Smooth muscle cell (in vitro differentiated cells): Measurements from ENCODE around the gene LPAR5. TPM values are rescaled to one million over a fixed set of nuclear protein-coding genes. Genes with fewer than 3 reads are reported as not detected.

Experiments
- DNase-seq: peaks from one replicate; lab custom pipeline; 2025; ENCODE audit not compliant: unreplicated experiment; lab: John Stamatoyannopoulos, UW
- H2AFZ ChIP-seq: fragments of 200-600 bp; sonication (generic); 2 replicates; pipeline ENCODE4 v1.6.0; 2016; ENCODE audit warnings: antibody characterized with exemption, low read depth, mild to moderate bottlenecking
- H3F3A ChIP-seq: fragments of 200-600 bp; sonication (generic); 2 replicates; pipeline ENCODE4 v1.6.0; 2017; ENCODE audit warnings: antibody characterized with exemption, low read depth
- H3K27ac ChIP-seq: fragments of 200-600 bp; sonication (generic); 2 replicates; pipeline ENCODE4 v1.5.1; 2016; ENCODE audit warnings: low read depth, mild to moderate bottlenecking
- H3K27me3 ChIP-seq: fragments of 200-600 bp; sonication (generic); 2 replicates; pipeline ENCODE4 v1.6.1; 2016; ENCODE audit warnings: low read depth, mild to moderate bottlenecking
- H3K36me3 ChIP-seq: fragments of 200-600 bp; sonication (generic); 2 replicates; pipeline ENCODE4 v1.5.1; 2016; ENCODE audit warnings: low read depth
- H3K4me1 ChIP-seq: fragments of 200-600 bp; sonication (generic); 2 replicates; pipeline ENCODE4 v1.5.1; 2016; ENCODE audit warnings: low read depth
- H3K4me2 ChIP-seq: fragments of 200-600 bp; sonication (generic); 2 replicates; pipeline ENCODE4 v1.6.0; 2016; ENCODE audit warnings: mild to moderate bottlenecking
- H3K4me3 ChIP-seq: fragments of 200-600 bp; sonication (generic); 2 replicates; pipeline ENCODE4 v1.5.1; 2016; ENCODE audit warnings: mild to moderate bottlenecking
- H3K79me2 ChIP-seq: fragments of 200-600 bp; sonication (generic); 2 replicates; pipeline ENCODE4 v1.6.0; 2016; ENCODE audit warnings: low read depth, mild to moderate bottlenecking
- H3K9ac ChIP-seq: fragments of 200-600 bp; sonication (generic); 2 replicates; pipeline ENCODE4 v1.6.0; 2016; ENCODE audit warnings: low read depth
- H3K9me3 ChIP-seq: fragments of 200-600 bp; sonication (generic); replicated peaks from 2 replicates; pipeline ENCODE4 v1.5.1; 2016; ENCODE audit warnings: low read depth
- H4K20me1 ChIP-seq: fragments of 200-600 bp; sonication (generic); 2 replicates; pipeline ENCODE4 v1.6.0; 2016; ENCODE audit warnings: low read depth
- WGBS: methylation state at CpG from one replicate; pipeline ENCODE4 v1.1.7; 2016; ENCODE audit warnings: low lambda C conversion rate; 5-methylcytosine and 5-hydroxymethylcytosine counted together
- polyA plus RNA-seq: library from polyadenylated mRNA; unstranded; fragments of >200 nt; fragmentation: Nextera tagmentation; extraction: Ambion mirVana; gene quantifications from 2 replicates; pipeline ENCODE4 v1.2.1, GENCODE V29; 2016
- total RNA-seq: library from RNA; depleted of rRNA; stranded (reverse); fragments of >200 nt; gene quantifications from 2 replicates; pipeline ENCODE4 v1.2.3, GENCODE V29; 2014
- TF ChIP-seq, protein P1 (sequence below): fragments of 200-600 bp; sonication (generic); IDR thresholded peaks from 2 replicates; pipeline ENCODE4 v1.5.1; 2017; ENCODE audit warnings: borderline replicate concordance, mild to moderate bottlenecking, antibody characterized with exemption; ENCODE audit not compliant: insufficient read depth, poor library complexity, severe bottlenecking

Gene LPAR5
- total and polyA plus RNA-seq, 2 experiments from 2014 or later = 1.8 to 2.0 TPM

DNA sequence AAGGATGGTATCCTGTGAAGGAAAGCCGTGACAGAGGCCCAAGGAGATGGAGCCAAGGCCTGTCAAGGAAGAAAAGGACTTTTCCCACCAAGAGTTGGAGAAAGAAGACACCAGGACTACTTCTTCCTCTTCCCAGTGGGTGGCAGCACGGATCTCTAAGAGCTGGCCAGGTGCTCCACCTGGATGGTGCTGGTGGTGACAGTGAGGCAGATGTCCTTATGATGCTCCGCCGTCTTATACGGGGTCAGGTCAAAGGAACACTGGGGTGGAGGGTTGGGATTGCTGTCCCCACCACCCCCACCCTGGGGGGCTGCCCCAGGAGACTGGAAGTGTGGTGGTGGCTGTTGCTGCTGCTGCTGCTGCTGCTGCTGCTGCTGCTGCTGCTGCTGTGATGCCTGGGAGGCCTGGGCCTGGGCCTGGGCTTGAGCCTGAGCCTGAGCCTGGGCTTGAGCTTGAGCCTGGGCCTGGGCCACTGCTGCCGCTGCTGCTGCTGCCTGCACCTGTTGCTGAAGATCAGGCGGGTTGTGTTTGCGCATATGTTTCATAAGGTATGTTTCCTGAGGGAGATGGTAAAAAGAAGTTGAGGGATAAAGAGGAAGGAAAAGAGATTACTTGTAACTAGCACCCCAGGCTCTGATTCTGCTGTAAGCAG lies 31.9 kb upstream of the LPAR5 start:
- TF ChIP-seq, protein P1, sequence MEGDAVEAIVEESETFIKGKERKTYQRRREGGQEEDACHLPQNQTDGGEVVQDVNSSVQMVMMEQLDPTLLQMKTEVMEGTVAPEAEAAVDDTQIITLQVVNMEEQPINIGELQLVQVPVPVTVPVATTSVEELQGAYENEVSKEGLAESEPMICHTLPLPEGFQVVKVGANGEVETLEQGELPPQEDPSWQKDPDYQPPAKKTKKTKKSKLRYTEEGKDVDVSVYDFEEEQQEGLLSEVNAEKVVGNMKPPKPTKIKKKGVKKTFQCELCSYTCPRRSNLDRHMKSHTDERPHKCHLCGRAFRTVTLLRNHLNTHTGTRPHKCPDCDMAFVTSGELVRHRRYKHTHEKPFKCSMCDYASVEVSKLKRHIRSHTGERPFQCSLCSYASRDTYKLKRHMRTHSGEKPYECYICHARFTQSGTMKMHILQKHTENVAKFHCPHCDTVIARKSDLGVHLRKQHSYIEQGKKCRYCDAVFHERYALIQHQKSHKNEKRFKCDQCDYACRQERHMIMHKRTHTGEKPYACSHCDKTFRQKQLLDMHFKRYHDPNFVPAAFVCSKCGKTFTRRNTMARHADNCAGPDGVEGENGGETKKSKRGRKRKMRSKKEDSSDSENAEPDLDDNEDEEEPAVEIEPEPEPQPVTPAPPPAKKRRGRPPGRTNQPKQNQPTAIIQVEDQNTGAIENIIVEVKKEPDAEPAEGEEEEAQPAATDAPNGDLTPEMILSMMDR = no peak
- WGBS = 93% methylated on average over 8 of the region's 8 CpGs
- peaks cover 3% of the 10 kb centered on the region for H3K4me1 ChIP-seq

GRCh38 chr12:6666211-6666610 lies 30.5 kb upstream of the LPAR5 start:
- Histone ChIP-seq H4K20me1 (no peaks in the 10 kb centered on the region), H3K9me3 (no peaks in the 10 kb centered on the region), H3K36me3 (peaks cover 14% of the 10 kb centered on the region), H3K79me2 (peaks cover 14% of the 10 kb centered on the region), H3K4me3 (no peak overlapping the region), H3K9ac (no peak overlapping the region), H3K27me3 (no peaks in the 10 kb centered on the region), H3K27ac (no peak overlapping the region), H3F3A (peaks cover 29% of the 10 kb centered on the region), H3K4me1 (peaks cover 11% of the 10 kb centered on the region), H3K4me2 (no peak overlapping the region), H2AFZ (no peak overlapping the region)
- no peak for DNase-seq
- TF ChIP-seq, protein P1 = no peak
- 98% methylated on average over 2 of the region's 2 CpGs for WGBS

More for the DNA sequence above, 31.9 kb upstream of the LPAR5 start:
- Histone ChIP-seq H2AFZ (no peak overlapping the region), H3K27ac (no peak overlapping the region), H3K79me2 (no peaks in the 10 kb centered on the region), H3K36me3 (peaks cover 18% of the 10 kb centered on the region), H3K9me3 (no peaks in the 10 kb centered on the region), H4K20me1 (no peaks in the 10 kb centered on the region), H3K9ac (no peak overlapping the region), H3K4me2 (no peak overlapping the region), H3K27me3 (no peaks in the 10 kb centered on the region), H3F3A (peaks cover 29% of the 10 kb centered on the region), H3K4me3 (no peak overlapping the region)
- no peak for DNase-seq

DNA sequence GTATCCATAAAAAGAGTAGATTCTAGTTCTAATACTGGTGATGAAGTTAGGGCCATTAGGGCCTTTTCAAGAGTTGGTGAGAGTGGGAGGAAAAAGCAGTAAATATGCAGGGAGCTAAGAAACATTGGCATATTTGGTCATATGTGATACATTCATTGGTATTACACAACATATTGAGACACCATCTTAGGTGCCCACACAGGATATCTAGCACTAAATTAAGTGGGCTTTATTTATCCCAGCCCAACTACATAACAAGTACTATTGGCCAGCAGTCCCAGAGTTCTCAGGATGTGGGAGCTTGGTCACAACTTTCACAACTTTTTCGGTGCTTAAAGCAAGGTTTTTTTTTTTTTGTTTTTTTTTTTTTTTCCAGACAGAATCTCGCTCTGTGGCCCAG lies 29.1 kb upstream of the LPAR5 start:
- TF ChIP-seq, protein P1 = no peak
- Histone ChIP-seq H3F3A (peaks cover 29% of the 10 kb centered on the region), H3K27ac (no peak overlapping the region), H3K79me2 (peaks cover 22% of the 10 kb centered on the region), H3K36me3 (peaks cover 8% of the 10 kb centered on the region), H3K4me2 (no peak overlapping the region), H3K27me3 (no peaks in the 10 kb centered on the region), H3K9ac (no peak overlapping the region), H3K4me1 (peaks cover 11% of the 10 kb centered on the region), H3K9me3 (no peaks in the 10 kb centered on the region), H4K20me1 (no peaks in the 10 kb centered on the region), H2AFZ (no peak overlapping the region), H3K4me3 (no peak overlapping the region)
- 83% methylated on average over 2 of the region's 2 CpGs for WGBS
- no peak for DNase-seq
